Esophagus muscularis mucosa (tissue), 4 donors: ENCODE data around the gene TREM2.

Experiments used
- EP300 ChIP-seq: sonication (generic); formaldehyde crosslinking; IDR thresholded peaks from one replicate; pipeline ENCODE4 v1.6.1; 2017; ENCODE audit warnings: antibody characterized with exemption
- POLR2A ChIP-seq: fragments of 450-650 bp; IDR thresholded peaks from one replicate; pipeline ENCODE4 v1.6.1; 2017; ENCODE audit warnings: antibody characterized with exemption, moderate library complexity, mild to moderate bottlenecking, low read depth
- POLR2AphosphoS5 ChIP-seq, 2 donors: sonication (generic); formaldehyde crosslinking; IDR thresholded peaks; one replicate each; pipeline ENCODE4 v1.6.1; 2017; ENCODE audit warnings: antibody characterized with exemption in 2 of 2
- TF ChIP-seq, protein P1 (sequence below), 3 experiments: fragments of 200-600 bp in 2 of 3; fragments of 450-650 bp in 1 of 3; sonication (generic) in 2 of 3; IDR thresholded peaks; one replicate each; pipeline ENCODE4 v1.5.1; 2017 to 2019; ENCODE audit warnings: antibody characterized with exemption in 3 of 3, mild to moderate bottlenecking in 2 of 3, moderate library complexity in 1 of 3

- TF ChIP-seq, protein P1, sequence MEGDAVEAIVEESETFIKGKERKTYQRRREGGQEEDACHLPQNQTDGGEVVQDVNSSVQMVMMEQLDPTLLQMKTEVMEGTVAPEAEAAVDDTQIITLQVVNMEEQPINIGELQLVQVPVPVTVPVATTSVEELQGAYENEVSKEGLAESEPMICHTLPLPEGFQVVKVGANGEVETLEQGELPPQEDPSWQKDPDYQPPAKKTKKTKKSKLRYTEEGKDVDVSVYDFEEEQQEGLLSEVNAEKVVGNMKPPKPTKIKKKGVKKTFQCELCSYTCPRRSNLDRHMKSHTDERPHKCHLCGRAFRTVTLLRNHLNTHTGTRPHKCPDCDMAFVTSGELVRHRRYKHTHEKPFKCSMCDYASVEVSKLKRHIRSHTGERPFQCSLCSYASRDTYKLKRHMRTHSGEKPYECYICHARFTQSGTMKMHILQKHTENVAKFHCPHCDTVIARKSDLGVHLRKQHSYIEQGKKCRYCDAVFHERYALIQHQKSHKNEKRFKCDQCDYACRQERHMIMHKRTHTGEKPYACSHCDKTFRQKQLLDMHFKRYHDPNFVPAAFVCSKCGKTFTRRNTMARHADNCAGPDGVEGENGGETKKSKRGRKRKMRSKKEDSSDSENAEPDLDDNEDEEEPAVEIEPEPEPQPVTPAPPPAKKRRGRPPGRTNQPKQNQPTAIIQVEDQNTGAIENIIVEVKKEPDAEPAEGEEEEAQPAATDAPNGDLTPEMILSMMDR (IDR thresholded peaks at IDR 0.05): no peak
- TF ChIP-seq POLR2A (no peak), POLR2AphosphoS5 (IDR thresholded peaks at IDR 0.05) (no peak), EP300 (no peak)
Observed at GRCh38 chr6:41175084-41175483, 12.2 kb upstream of the TREM2 start.
